NCI-H774 (cell line): Measurements from ENCODE around the gene RBM20.
"Not testable (repeated sequence)": the region's sequence is repeated elsewhere in the genome, so short reads cannot be mapped to it uniquely, and the experiment has no call there.

ENCODE experiments used
- DNase-seq: peaks from one replicate; lab custom pipeline; 2025; lab: John Stamatoyannopoulos, UW

Gene RBM20

GRCh38 chr10:110706690-110707098 lies 62.6 kb downstream of the RBM20 start:
- DNase-seq: no peak

GRCh38 chr10:110708776-110709443 lies 64.8 kb downstream of the RBM20 start:
- DNase-seq: no peak

- DNase-seq: no peak
These were observed 65.3 kb downstream of the RBM20 start for GRCh38 chr10:110709444-110709828.

- no peak for DNase-seq
These were observed 65.9 kb downstream of the RBM20 start for GRCh38 chr10:110709964-110710587.

- no peak for DNase-seq
These were observed 66.5 kb downstream of the RBM20 start for GRCh38 chr10:110710621-110711020.

GRCh38 chr10:110711382-110711781 lies 67.2 kb downstream of the RBM20 start:
- no peak for DNase-seq

- DNase-seq: no peak
These were observed 70.2 kb downstream of the RBM20 start for GRCh38 chr10:110714356-110714755.

- DNase-seq: no peak
These were observed 73.8 kb downstream of the RBM20 start for GRCh38 chr10:110717781-110718589.

- DNase-seq: no peak
These were observed 77.4 kb downstream of the RBM20 start for GRCh38 chr10:110721406-110722038.

GRCh38 chr10:110723224-110723891 lies 79.2 kb downstream of the RBM20 start:
- no peak for DNase-seq

GRCh38 chr10:110724116-110724921 lies 80.2 kb downstream of the RBM20 start:
- DNase-seq: no peak

GRCh38 chr10:110724937-110725336 lies 80.8 kb downstream of the RBM20 start:
- DNase-seq: no peak

GRCh38 chr10:110725801-110726630 lies 81.9 kb downstream of the RBM20 start:
- no peak for DNase-seq

GRCh38 chr10:110727785-110728184 lies 83.6 kb downstream of the RBM20 start:
- not testable (repeated sequence) for DNase-seq

- no peak for DNase-seq
These were observed 86.4 kb downstream of the RBM20 start for GRCh38 chr10:110730345-110731050.

- DNase-seq: no peak
These were observed 89.2 kb downstream of the RBM20 start for GRCh38 chr10:110733218-110733952.

- no peak for DNase-seq
These were observed 91.5 kb downstream of the RBM20 start for GRCh38 chr10:110735620-110736027.

- DNase-seq: no peak
These were observed 93.9 kb downstream of the RBM20 start for GRCh38 chr10:110737886-110738634.
